ENCODE results near the gene SIX3. TPM values are rescaled to one million over a fixed set of nuclear protein-coding genes. Genes with fewer than 3 reads are reported as not detected.

Gene SIX3
- total RNA-seq, result not detected in 2 replicates

DNA sequence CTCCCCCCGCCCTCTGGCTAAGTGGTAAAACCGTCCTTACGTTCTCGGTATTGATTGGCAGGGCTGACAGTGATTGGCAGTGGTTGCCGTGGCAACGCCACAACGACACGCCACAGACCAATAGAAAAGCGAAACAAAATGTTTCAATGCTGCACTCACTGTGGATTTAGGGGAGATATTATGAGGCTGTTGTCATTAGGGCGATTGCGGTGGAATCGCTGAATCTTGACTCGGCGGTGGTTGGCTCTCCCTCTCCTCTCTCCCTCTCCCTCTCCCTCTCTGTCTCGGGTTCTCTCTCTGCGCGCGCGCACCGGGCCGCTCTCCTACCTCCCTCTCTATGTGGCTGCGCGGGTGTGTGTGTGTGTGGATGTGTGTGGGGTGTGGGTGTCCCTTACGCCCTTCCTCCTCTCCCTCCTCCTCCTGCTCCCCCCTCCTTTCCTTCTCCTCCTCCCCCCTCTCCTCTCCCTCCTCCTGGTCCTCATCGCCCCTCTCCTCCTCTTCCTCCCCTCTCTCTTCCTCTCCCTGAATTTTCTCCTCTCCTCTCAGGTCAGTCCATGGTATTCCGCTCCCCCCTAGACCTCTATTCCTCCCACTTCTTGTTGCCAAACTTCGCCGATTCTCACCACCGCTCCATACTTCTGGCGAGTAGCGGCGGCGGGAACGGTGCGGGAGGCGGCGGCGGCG is at the start of gene SIX3:
TSS of gene SIX3 (plus strand) at position 152 of the 684 bp plus-strand sequence. CDS start at position 555, 403 bp downstream.

Small RNA genes within 50 kb of the gene (small RNA-seq; reads per million reads assigned to genes)
- gene RF02246, result not detected
- not detected for gene RF02247
- gene RF02248, result not detected
- not detected for gene RF02250
- gene RF02251, result not detected
- not detected for gene RF02252

Other genes starting within 250 kb of the SIX3 start
- 35.5 and 41.8 TPM in 2 replicates for gene SIX2, start 67.8 kb downstream of the SIX3 start, total RNA-seq